Endothelial cell of umbilical vein (primary cell): ENCODE measurements around the gene ANKRD18B. TPM values are rescaled to one million over a fixed set of nuclear protein-coding genes. Genes with fewer than 3 reads are reported as not detected.
"Not testable (repeated sequence)": the region's sequence is repeated elsewhere in the genome, so short reads cannot be mapped to it uniquely, and the experiment has no call there.

Experiments used
- BruUV-seq: library from RNA; stranded (reverse); fragments of 400-500 nt; replicated peaks from 2 replicates; lab custom pipeline; 2021; lab: Mats Ljungman, UMichigan
- CTCF ChIA-PET: fragments of 300-600, 350-600 bp; sonication (Branson Sonifier 250); formaldehyde crosslinking; loops from one replicate; lab custom pipeline; 2021; ENCODE audit warnings: antibody characterized with exemption, inconsistent platforms; lab: Charles Lee
- POLR2A ChIA-PET: fragments of 300-600, 350-600 bp; sonication (Branson Sonifier 250); formaldehyde crosslinking; loops from one replicate; lab custom pipeline; 2021; ENCODE audit warnings: antibody characterized with exemption, inconsistent platforms; lab: Charles Lee
- DNase-seq: peaks from one replicate; pipeline ENCODE4 v3.0.0-alpha.2; 2011; ENCODE audit warnings: low read depth, low spot score
- FAIRE-seq: peaks from 2 replicates; lab custom pipeline; 2011; peaks lifted over from hg19 to GRCh38; lab: Jason Lieb, UNC
- H2AFZ ChIP-seq: 2 replicates; pipeline ENCODE4 v1.6.0; 2012; ENCODE audit warnings: low read depth, low read length, control low read depth, inconsistent platforms
- H3K27ac ChIP-seq: 2 replicates; pipeline ENCODE4 v1.5.1; 2011; ENCODE audit warnings: low read depth, mild to moderate bottlenecking, control low read depth, low read length, moderate library complexity; ENCODE audit not compliant: insufficient read depth
- H3K27me3 ChIP-seq, 2 experiments: 2 replicates each; pipeline versions ENCODE4 v1.6.0 to v1.6.1; 2011; ENCODE audit warnings: low read length in 2 of 2, mixed read lengths in 1 of 2; ENCODE audit not compliant: control insufficient read depth in 2 of 2, insufficient read depth in 2 of 2
- H3K36me3 ChIP-seq, 2 experiments: 2 replicates in 1 of 2; 3 replicates in 1 of 2; pipeline ENCODE4 v1.5.1; 2011; ENCODE audit warnings: low read length in 2 of 2, mild to moderate bottlenecking in 1 of 2, moderate library complexity in 1 of 2; ENCODE audit not compliant: control insufficient read depth in 2 of 2, insufficient read depth in 2 of 2; ENCODE audit errors: extremely low read depth in 1 of 2
- H3K4me1 ChIP-seq: 3 replicates; pipeline ENCODE4 v1.5.1; 2011; ENCODE audit warnings: mild to moderate bottlenecking, low read length; ENCODE audit not compliant: control insufficient read depth, insufficient read depth; ENCODE audit errors: extremely low read depth
- H3K4me2 ChIP-seq: 2 replicates; pipeline ENCODE4 v1.6.1; 2011; ENCODE audit warnings: low read length, control low read depth, mixed read lengths; ENCODE audit not compliant: insufficient read depth
- H3K4me3 ChIP-seq, 3 experiments: fragments of 200-600 bp in 1 of 3; sonication (generic), shearing (Covaris generic) in 1 of 3; replicated peaks in 1 of 3; 2 replicates each; pipeline ENCODE4 v1.5.1; 2011 to 2016; ENCODE audit warnings: control low read depth in 3 of 3, low read length in 3 of 3, mild to moderate bottlenecking in 2 of 3, inconsistent platforms in 1 of 3, low read depth in 1 of 3, moderate library complexity in 1 of 3; ENCODE audit not compliant: insufficient read depth in 1 of 3
- H3K79me2 ChIP-seq: 2 replicates; pipeline ENCODE4 v1.6.0; 2012; ENCODE audit warnings: low read length, inconsistent platforms; ENCODE audit not compliant: control insufficient read depth, insufficient read depth
- H3K9ac ChIP-seq: replicated peaks from 2 replicates; pipeline ENCODE3; 2011; ENCODE audit warnings: low read length, control low read depth; ENCODE audit not compliant: insufficient read depth; ENCODE audit errors: extremely low read depth
- H3K9me1 ChIP-seq: replicated peaks from 3 replicates; pipeline ENCODE4 v1.6.0; 2011; ENCODE audit warnings: mild to moderate bottlenecking, low read length; ENCODE audit not compliant: control insufficient read depth, insufficient read depth; ENCODE audit errors: extremely low read depth
- H3K9me3 ChIP-seq: replicated peaks from 2 replicates; pipeline ENCODE4 v1.5.1; 2012; ENCODE audit warnings: low read length, inconsistent platforms; ENCODE audit not compliant: control insufficient read depth, insufficient read depth
- H4K20me1 ChIP-seq: replicated peaks from 2 replicates; pipeline ENCODE3; 2011; ENCODE audit warnings: mild to moderate bottlenecking, low read length; ENCODE audit not compliant: control insufficient read depth, insufficient read depth; ENCODE audit errors: extremely low read depth
- CTCF ChIP-seq, 2 donors: IDR thresholded peaks; 1 replicate in 1 of 2; 2 replicates in 1 of 2; pipeline ENCODE4 v1.5.1; 2011; ENCODE audit warnings: low read length in 2 of 2, mild to moderate bottlenecking in 2 of 2, moderate library complexity in 2 of 2, control low read depth in 1 of 2, inconsistent platforms in 1 of 2, low read depth in 1 of 2; ENCODE audit not compliant: insufficient read depth in 1 of 2; ENCODE audit errors: extremely low read depth in 1 of 2
- EZH2 ChIP-seq: IDR thresholded peaks from 2 replicates; pipeline ENCODE4 v1.6.1; 2012; ENCODE audit warnings: borderline replicate concordance, low read depth, mild to moderate bottlenecking, moderate library complexity, low read length, inconsistent platforms; ENCODE audit not compliant: severe bottlenecking
- dilution Hi-C: fragments of 300-500 bp; cut with MboI; formaldehyde crosslinking; loops from one replicate; pipeline ENCODE4 v1.15.0; 2019; ENCODE audit warnings: low sequenced_read_pairs; ENCODE audit not compliant: extremely low pct_ligation_motif_present
- intact Hi-C: fragments of 100-400 bp; cut with micrococcal nuclease; formaldehyde crosslinking; loops from one replicate; pipeline ENCODE4 v1.10.0; 2022
- polyA plus RNA-seq, 4 experiments: library from polyadenylated mRNA; depleted of rRNA in 3 of 4; stranded (reverse) in 3 of 4; unstranded in 1 of 4; fragments of >200 nt; gene quantifications; 2 replicates each; pipeline versions ENCODE4 v1.2.1 to v1.2.3, GENCODE V29; 2011 to 2012; ENCODE audit warnings: missing spikeins in 1 of 4
- total RNA-seq: library from RNA; stranded (reverse); gene quantifications from 2 replicates; pipeline ENCODE4 v1.2.3, GENCODE V29; 2021

The ANKRD18B gene
- total and polyA plus RNA-seq, 2 donors (not counting 3 experiments of a cell fraction or from before 2014, with no cell fraction given): 1.4 to 10.9 TPM

GRCh38 chr9:33517373-33517772 is 6.7 kb upstream of the ANKRD18B start:
- Histone ChIP-seq H4K20me1 (no peaks in the 10 kb centered on the region), H3K9me1 (no peaks in the 10 kb centered on the region), H2AFZ (no peak overlapping the region), H3K9ac (no peak overlapping the region), H3K4me3 (no peak overlapping the region), H3K27me3 (no peaks in the 10 kb centered on the region), H3K27ac (no peak overlapping the region), H3K9me3 (no peaks in the 10 kb centered on the region), H3K36me3 (no peaks in the 10 kb centered on the region), H3K79me2 (no peaks in the 10 kb centered on the region), H3K4me1 (peaks cover 3% of the 10 kb centered on the region), H3K4me2 (no peak overlapping the region)
- FAIRE-seq: peak; percentile 74
- POLR2A ChIA-PET: interaction anchor here (0.8 kb wide), 1 partner anchor 44 kb away, joined by 4 read pairs; the partner anchor contains the start of gene NOL6
- dilution Hi-C loops: no loop called here
- TF ChIP-seq CTCF (IDR thresholded peaks at IDR 0.05; ENCODE audit: extremely low read depth in 1 of 2, insufficient read depth in 1 of 2, low read depth in 1 of 2, low read length in 2 of 2) (peak; percentile 50), EZH2 (no peak)
- DNase-seq: peak; percentile 53
- BruUV-seq: no TSS peak
- CTCF ChIA-PET: interaction anchor here (0.8 to 2.1 kb wide), 27 partner anchors 8 to 230 kb away, joined by 3 to 20 read pairs (median 5); partner anchors contain the start of genes AQP3, NFX1 and NOL6
- intact Hi-C loops: loop anchor here (2.0 to 10.0 kb wide), 2 partner anchors 113 to 231 kb away; partner anchors contain the start of gene AQP7

- H4K20me1 ChIP-seq, DNase-seq, H3K4me2 ChIP-seq, H3K4me3 ChIP-seq, H3K79me2 ChIP-seq, dilution Hi-C loops, FAIRE-seq, BruUV-seq, H3K36me3 ChIP-seq, H3K9me3 ChIP-seq, H3K27ac ChIP-seq, H3K4me1 ChIP-seq, H3K9ac ChIP-seq, H3K27me3 ChIP-seq, H3K9me1 ChIP-seq, H2AFZ ChIP-seq: not testable (repeated sequence)
- POLR2A ChIA-PET: interaction anchor here (0.8 kb wide), 1 partner anchor 44 kb away, joined by 4 read pairs; the partner anchor contains the start of gene NOL6
- CTCF ChIA-PET: interaction anchor here (1.0 to 2.1 kb wide), 20 partner anchors 9 to 231 kb away, joined by 3 to 20 read pairs (median 5); partner anchors contain the start of genes AQP3, NFX1 and NOL6
- intact Hi-C loops: loop anchor here (2.0 to 10.0 kb wide), 2 partner anchors 113 to 231 kb away; partner anchors contain the start of gene AQP7
Measured at GRCh38 chr9:33517934-33518577, 6.0 kb upstream of the ANKRD18B start.

GRCh38 chr9:33521861-33522260 is 2.2 kb upstream of the ANKRD18B start:
- BruUV-seq, H3K4me2 ChIP-seq, H3K36me3 ChIP-seq, H3K4me3 ChIP-seq, H3K27me3 ChIP-seq, dilution Hi-C loops, H3K9ac ChIP-seq, H3K4me1 ChIP-seq, H3K9me1 ChIP-seq, H3K27ac ChIP-seq, H3K79me2 ChIP-seq, FAIRE-seq, H2AFZ ChIP-seq, DNase-seq, H4K20me1 ChIP-seq, POLR2A ChIA-PET, H3K9me3 ChIP-seq, intact Hi-C loops: not testable (repeated sequence)
- CTCF ChIA-PET: interaction anchor here (1.4 to 1.5 kb wide), 2 partner anchors 20 to 55 kb away, joined by 3 to 4 read pairs; no protein-coding TSS in a partner anchor
